ENCODE results near the gene EPHA4.

EPHA4 gene

GRCh38 chr2:221567809-221568208 lies 4.3 kb downstream of the EPHA4 start:
- TF ChIP-seq GATA3 (IDR thresholded peaks at IDR 0.05; ENCODE audit: low read depth, low read length) (no peak), GATA2 (IDR thresholded peaks at IDR 0.05; ENCODE audit: low read depth, low read length) (no peak)

GRCh38 chr2:221567231-221567760 lies 4.8 kb downstream of the EPHA4 start:
- no peak for TF ChIP-seq GATA3 (IDR thresholded peaks at IDR 0.05; ENCODE audit: low read depth, low read length)
- TF ChIP-seq GATA2 (IDR thresholded peaks at IDR 0.05; ENCODE audit: low read depth, low read length): no peak

GRCh38 chr2:221563270-221563985 lies 8.7 kb downstream of the EPHA4 start:
- TF ChIP-seq GATA3 (IDR thresholded peaks at IDR 0.05; ENCODE audit: low read depth, low read length) (no peak), GATA2 (IDR thresholded peaks at IDR 0.05; ENCODE audit: low read depth, low read length) (no peak)

GRCh38 chr2:221562226-221562625 lies 9.9 kb downstream of the EPHA4 start:
- TF ChIP-seq GATA2 (IDR thresholded peaks at IDR 0.05; ENCODE audit: low read depth, low read length) (no peak), GATA3 (IDR thresholded peaks at IDR 0.05; ENCODE audit: low read depth, low read length) (no peak)

- TF ChIP-seq GATA3 (IDR thresholded peaks at IDR 0.05; ENCODE audit: low read depth, low read length) (no peak), GATA2 (IDR thresholded peaks at IDR 0.05; ENCODE audit: low read depth, low read length) (no peak)
Measured at GRCh38 chr2:221561770-221562169, 10.3 kb downstream of the EPHA4 start.

- no peak for TF ChIP-seq GATA3 (IDR thresholded peaks at IDR 0.05; ENCODE audit: low read depth, low read length)
- no peak for TF ChIP-seq GATA2 (IDR thresholded peaks at IDR 0.05; ENCODE audit: low read depth, low read length)
Measured at GRCh38 chr2:221559991-221560390, 12.1 kb downstream of the EPHA4 start.

GRCh38 chr2:221558107-221558506 lies 14.0 kb downstream of the EPHA4 start:
- TF ChIP-seq GATA3 (IDR thresholded peaks at IDR 0.05; ENCODE audit: low read depth, low read length): no peak
- no peak for TF ChIP-seq GATA2 (IDR thresholded peaks at IDR 0.05; ENCODE audit: low read depth, low read length)

GRCh38 chr2:221555494-221555846 lies 16.6 kb downstream of the EPHA4 start:
- no peak for TF ChIP-seq GATA2 (IDR thresholded peaks at IDR 0.05; ENCODE audit: low read depth, low read length)
- no peak for TF ChIP-seq GATA3 (IDR thresholded peaks at IDR 0.05; ENCODE audit: low read depth, low read length)

- TF ChIP-seq GATA3 (IDR thresholded peaks at IDR 0.05; ENCODE audit: low read depth, low read length): no peak
- TF ChIP-seq GATA2 (IDR thresholded peaks at IDR 0.05; ENCODE audit: low read depth, low read length): no peak
Measured at GRCh38 chr2:221554769-221555493, 17.2 kb downstream of the EPHA4 start.

GRCh38 chr2:221553333-221553732 lies 18.8 kb downstream of the EPHA4 start:
- TF ChIP-seq GATA2 (IDR thresholded peaks at IDR 0.05; ENCODE audit: low read depth, low read length): no peak
- no peak for TF ChIP-seq GATA3 (IDR thresholded peaks at IDR 0.05; ENCODE audit: low read depth, low read length)

GRCh38 chr2:221552291-221552690 lies 19.8 kb downstream of the EPHA4 start:
- TF ChIP-seq GATA2 (IDR thresholded peaks at IDR 0.05; ENCODE audit: low read depth, low read length) (no peak), GATA3 (IDR thresholded peaks at IDR 0.05; ENCODE audit: low read depth, low read length) (no peak)

GRCh38 chr2:221551864-221552263 lies 20.2 kb downstream of the EPHA4 start:
- TF ChIP-seq GATA3 (IDR thresholded peaks at IDR 0.05; ENCODE audit: low read depth, low read length) (no peak), GATA2 (IDR thresholded peaks at IDR 0.05; ENCODE audit: low read depth, low read length) (no peak)

GRCh38 chr2:221549143-221549542 lies 23.0 kb downstream of the EPHA4 start:
- TF ChIP-seq GATA3 (IDR thresholded peaks at IDR 0.05; ENCODE audit: low read depth, low read length) (no peak), GATA2 (IDR thresholded peaks at IDR 0.05; ENCODE audit: low read depth, low read length) (no peak)

GRCh38 chr2:221546505-221547225 lies 25.4 kb downstream of the EPHA4 start:
- no peak for TF ChIP-seq GATA3 (IDR thresholded peaks at IDR 0.05; ENCODE audit: low read depth, low read length)
- no peak for TF ChIP-seq GATA2 (IDR thresholded peaks at IDR 0.05; ENCODE audit: low read depth, low read length)
